ENCODE data around the gene NKX2-8.

Gene NKX2-8

GRCh38 chr14:36582011-36582873 is at the start of gene NKX2-8:
Gene NKX2-8, minus strand, starts transcription at chr14:36582614. Its CDS starts 225 bp downstream, at chr14:36582389.
- no peak for DNase-seq (ENCODE audit: low read depth)

- no peak for DNase-seq (ENCODE audit: low read depth)
These were observed 45.6 kb upstream of the NKX2-8 start for GRCh38 chr14:36627981-36628380.

- no peak for DNase-seq (ENCODE audit: low read depth)
These were observed 43.7 kb upstream of the NKX2-8 start for GRCh38 chr14:36626151-36626550.

GRCh38 chr14:36625436-36625835 is 43.0 kb upstream of the NKX2-8 start:
- DNase-seq (ENCODE audit: low read depth), result no peak

GRCh38 chr14:36625014-36625413 is 42.6 kb upstream of the NKX2-8 start:
- no peak for DNase-seq (ENCODE audit: low read depth)

GRCh38 chr14:36619853-36620252 is 37.4 kb upstream of the NKX2-8 start:
- DNase-seq (ENCODE audit: low read depth), result no peak

- DNase-seq (ENCODE audit: low read depth), result no peak
These were observed 36.7 kb upstream of the NKX2-8 start for GRCh38 chr14:36619131-36619530.

GRCh38 chr14:36618641-36619040 is 36.2 kb upstream of the NKX2-8 start:
- DNase-seq (ENCODE audit: low read depth), result no peak

GRCh38 chr14:36617824-36618223 is 35.4 kb upstream of the NKX2-8 start:
- no peak for DNase-seq (ENCODE audit: low read depth)

GRCh38 chr14:36605506-36605857 is 23.1 kb upstream of the NKX2-8 start:
- no peak for DNase-seq (ENCODE audit: low read depth)

- DNase-seq (ENCODE audit: low read depth), result peak; percentile 8
These were observed 22.5 kb upstream of the NKX2-8 start for GRCh38 chr14:36604757-36605505.

GRCh38 chr14:36600431-36600830 is 18.0 kb upstream of the NKX2-8 start:
- DNase-seq (ENCODE audit: low read depth), result no peak

GRCh38 chr14:36591482-36591881 is 9.1 kb upstream of the NKX2-8 start:
- no peak for DNase-seq (ENCODE audit: low read depth)

- no peak for DNase-seq (ENCODE audit: low read depth)
These were observed 6.4 kb upstream of the NKX2-8 start for GRCh38 chr14:36588788-36589187.

GRCh38 chr14:36588119-36588518 is 5.7 kb upstream of the NKX2-8 start:
- no peak for DNase-seq (ENCODE audit: low read depth)

GRCh38 chr14:36585100-36585499 is 2.7 kb upstream of the NKX2-8 start:
- no peak for DNase-seq (ENCODE audit: low read depth)

- DNase-seq (ENCODE audit: low read depth), result no peak
These were observed 1.7 kb upstream of the NKX2-8 start for GRCh38 chr14:36583893-36584811.

- DNase-seq (ENCODE audit: low read depth), result no peak
These were observed 953 bp upstream of the NKX2-8 start for GRCh38 chr14:36583242-36583892.

- DNase-seq (ENCODE audit: low read depth), result no peak
These were observed 444 bp upstream of the NKX2-8 start for GRCh38 chr14:36582874-36583241.

GRCh38 chr14:36580856-36581831 is 1.3 kb downstream of the NKX2-8 start:
- DNase-seq (ENCODE audit: low read depth), result no peak

Measured in activated T-cell treated with anti-CD3 and anti-CD28 coated beads for 24 hours (primary cell).